Measurements from ENCODE around the gene NABP1.

The NABP1 gene

DNA sequence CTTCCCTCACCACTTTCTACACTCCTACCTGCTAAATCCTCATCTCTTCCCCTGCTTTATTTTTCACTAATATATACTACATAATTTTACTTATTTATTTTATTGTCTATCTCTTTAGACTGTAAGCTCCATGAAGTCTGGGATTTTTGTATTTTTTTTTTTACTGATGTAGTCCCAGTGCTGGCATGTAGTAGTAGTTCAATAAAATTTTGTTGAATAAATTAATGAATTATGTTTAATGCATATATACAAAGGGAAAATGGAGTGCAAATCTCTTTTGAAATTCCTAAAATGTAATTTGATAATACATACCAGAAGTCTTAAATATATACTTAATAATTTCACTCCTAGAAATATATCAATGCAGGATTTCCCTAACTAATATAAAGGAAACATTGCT lies 7.1 kb upstream of the NABP1 start:
- H3K4me1 ChIP-seq = peaks cover 6 to 62% (median 26%) of the 10 kb centered on the region in 10 experiments
- H3K4me3 ChIP-seq = no peak overlapping the region
- H3K27ac ChIP-seq = no peak overlapping the region
- H3K27me3 ChIP-seq = no peaks in the 10 kb centered on the region
- TF ChIP-seq Cebpa-rat (IDR thresholded peaks at IDR 0.05) = no peak
- no peaks in the 10 kb centered on the region for H3K36me3 ChIP-seq
- no peaks in the 10 kb centered on the region for H4K20me1 ChIP-seq
- no peak overlapping the region for H3K9ac ChIP-seq
- peaks cover 0 to 9% (median 0%) of the 10 kb centered on the region in 11 experiments; a peak in 4 of 22 replicates for H3K9me3 ChIP-seq (replicated peaks in 1 of 11)
- no peak overlapping the region for H3K4me2 ChIP-seq

DNA sequence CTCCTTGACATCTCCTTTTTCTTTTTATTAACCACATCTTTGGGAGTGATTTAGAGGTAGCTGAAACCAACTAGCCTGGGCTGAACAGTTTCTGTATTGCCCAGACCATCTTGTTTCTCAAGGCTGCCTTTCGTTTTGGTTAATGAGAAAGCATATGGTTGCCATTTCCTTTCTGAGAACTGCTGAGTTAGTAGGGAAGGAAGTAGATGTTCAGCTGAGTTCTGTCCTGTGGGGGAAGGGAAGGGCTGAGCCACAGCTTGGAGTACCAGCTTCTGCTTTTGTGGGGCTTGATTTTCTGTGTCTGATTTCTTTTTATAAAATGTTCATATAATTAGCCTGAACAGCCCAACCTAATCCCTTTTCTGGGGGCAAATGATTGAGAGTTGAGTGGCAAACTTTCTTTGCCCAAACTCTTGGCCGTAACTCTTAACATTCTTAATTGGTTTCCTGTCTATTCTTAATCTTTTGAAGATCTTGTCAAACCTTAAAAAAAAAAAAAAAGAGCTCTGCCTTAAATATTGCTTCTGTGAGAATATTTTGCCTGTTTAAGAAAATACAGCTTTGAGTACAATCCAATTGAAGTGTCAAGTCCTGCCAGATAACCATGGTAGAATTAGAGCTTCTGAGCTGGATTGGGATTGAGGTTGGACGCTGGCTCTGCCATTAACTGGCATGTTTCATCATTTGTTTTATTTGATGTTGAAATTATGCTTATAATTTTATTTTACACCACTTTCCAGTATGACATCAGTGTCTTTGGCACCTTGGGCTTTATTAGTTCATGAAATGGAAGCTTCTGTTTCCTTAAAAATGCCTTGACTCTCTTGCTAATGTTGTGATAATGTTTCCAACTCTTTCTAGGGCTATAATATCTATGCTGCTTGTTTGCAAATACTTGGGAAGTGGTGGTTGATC lies 1.9 kb upstream of the NABP1 start:
- H3K4me3 ChIP-seq = peak overlapping the region in 5 of 10 experiments; percentile 18 to 60 (median 25); a peak in 6 of 20 replicates
- TF ChIP-seq Cebpa-rat (IDR thresholded peaks at IDR 0.05) = no peak
- peak overlapping the region; percentile 73 to 98 (median 92) for H3K27ac ChIP-seq
- peaks cover 29 to 52% (median 44%) of the 10 kb centered on the region in 10 experiments for H3K4me1 ChIP-seq
- H3K36me3 ChIP-seq = peaks cover 0 to 9% (median 0%) of the 10 kb centered on the region in 11 experiments; a peak in 4 of 22 replicates
- no peaks in the 10 kb centered on the region for H3K27me3 ChIP-seq
- peaks cover 0 to 13% (median 0%) of the 10 kb centered on the region in 11 experiments; a peak in 4 of 22 replicates for H4K20me1 ChIP-seq
- peaks cover 0 to 9% (median 0%) of the 10 kb centered on the region in 11 experiments; a peak in 4 of 22 replicates for H3K9me3 ChIP-seq (replicated peaks in 1 of 11)
- H3K4me2 ChIP-seq = peak overlapping the region; percentile 84 to 98 (median 94)
- H3K9ac ChIP-seq = peak overlapping the region; percentile 49 to 99 (median 96)

DNA sequence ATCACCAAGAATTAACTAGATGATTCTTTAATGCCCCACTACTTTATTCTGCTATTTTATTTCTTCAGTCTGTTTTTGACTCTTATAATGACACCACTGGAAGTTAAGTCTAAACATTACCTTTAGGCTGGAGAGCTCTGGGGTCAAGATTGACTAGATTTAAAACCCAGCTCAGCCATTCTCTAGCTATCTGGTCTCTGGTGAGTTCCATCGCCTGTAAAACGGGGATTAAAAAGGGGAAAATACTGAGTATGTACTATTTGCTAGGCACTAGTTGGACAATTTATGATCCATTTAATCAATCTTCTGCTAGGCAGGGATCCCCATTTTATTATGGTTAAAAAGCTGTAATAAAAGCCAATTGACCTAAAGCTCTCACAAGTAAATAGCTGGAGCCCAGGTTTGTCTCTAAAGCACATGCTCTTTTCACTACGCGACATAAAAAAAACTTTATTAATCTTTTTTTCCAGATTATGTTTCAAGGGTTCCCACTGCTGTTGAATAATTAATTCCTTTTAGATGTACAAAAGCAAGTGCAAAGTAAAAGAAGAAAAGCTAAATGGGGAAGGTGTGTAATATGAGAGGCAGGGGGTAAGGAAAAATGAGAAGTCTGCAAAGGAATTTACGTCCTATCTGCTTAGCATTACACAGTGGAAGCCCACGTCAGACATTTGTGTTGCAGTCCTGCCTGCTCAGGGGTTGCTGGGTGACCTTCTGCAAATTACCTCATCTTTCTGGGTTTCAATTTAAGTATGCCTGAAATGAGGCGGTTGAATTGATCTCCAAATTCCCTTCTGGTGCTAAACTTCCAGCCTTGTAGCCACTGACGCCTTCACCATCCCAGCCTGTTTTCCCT lies 918 bp upstream of the NABP1 start:
- H3K4me3 ChIP-seq = peak overlapping the region; percentile 56 to 88 (median 78)
- peaks cover 1 to 19% (median 6%) of the 10 kb centered on the region in 11 experiments; a peak in 21 of 22 replicates for H3K36me3 ChIP-seq
- H3K27me3 ChIP-seq = no peaks in the 10 kb centered on the region
- peaks cover 0 to 9% (median 0%) of the 10 kb centered on the region in 11 experiments; a peak in 4 of 22 replicates for H3K9me3 ChIP-seq (replicated peaks in 1 of 11)
- peaks cover 0 to 23% (median 0%) of the 10 kb centered on the region in 11 experiments; a peak in 5 of 22 replicates for H4K20me1 ChIP-seq
- peak overlapping the region; percentile 73 to 98 (median 92) for H3K27ac ChIP-seq
- TF ChIP-seq Cebpa-rat (IDR thresholded peaks at IDR 0.05) = no peak
- peak overlapping the region; percentile 84 to 98 (median 94) for H3K4me2 ChIP-seq
- peaks cover 33 to 56% (median 45%) of the 10 kb centered on the region in 10 experiments for H3K4me1 ChIP-seq
- H3K9ac ChIP-seq = peak overlapping the region; percentile 81 to 99 (median 96)

DNA sequence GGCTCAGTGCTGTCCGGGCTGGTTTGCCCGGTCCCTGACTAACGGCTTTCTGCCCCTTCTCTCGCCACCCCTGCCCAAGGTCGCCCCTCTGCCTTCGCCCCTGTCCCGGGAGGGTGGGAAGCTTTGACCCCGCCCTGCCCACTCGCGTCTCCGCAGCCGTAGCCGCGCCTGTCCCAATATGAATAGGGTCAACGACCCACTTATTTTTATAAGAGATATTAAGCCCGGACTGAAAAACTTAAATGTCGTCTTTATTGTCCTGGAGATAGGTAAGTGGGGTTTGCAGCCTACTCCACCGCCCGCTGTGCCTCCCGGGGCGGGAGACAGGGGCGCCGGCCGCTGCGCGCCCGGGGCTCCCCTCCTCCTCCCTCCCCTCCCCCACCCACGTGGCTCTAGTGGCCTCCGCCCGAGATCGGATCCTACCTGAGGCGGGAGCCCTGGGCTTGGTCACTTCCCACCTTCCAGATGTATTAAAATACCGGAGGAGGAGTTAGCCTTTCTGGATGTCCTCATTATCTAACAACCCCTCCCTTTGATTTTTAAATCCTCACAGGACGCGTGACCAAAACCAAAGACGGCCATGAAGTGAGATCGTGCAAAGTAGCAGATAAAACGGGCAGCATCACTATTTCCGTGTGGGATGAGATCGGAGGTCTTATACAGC lies 633 bp downstream of the NABP1 start:
- no peak for TF ChIP-seq Cebpa-rat (IDR thresholded peaks at IDR 0.05)
- Histone ChIP-seq H3K4me3 (peak overlapping the region; percentile 70 to 88 (median 82)), H3K9me3 (replicated peaks in 1 of 11) (peaks cover 0 to 8% (median 0%) of the 10 kb centered on the region in 11 experiments; a peak in 4 of 22 replicates), H3K27ac (peak overlapping the region; percentile 88 to 98 (median 93)), H3K9ac (peak overlapping the region; percentile 88 to 99 (median 97)), H3K27me3 (no peaks in the 10 kb centered on the region), H3K4me1 (peaks cover 36 to 71% (median 53%) of the 10 kb centered on the region in 10 experiments), H4K20me1 (peaks cover 0 to 38% (median 0%) of the 10 kb centered on the region in 11 experiments; a peak in 5 of 22 replicates), H3K36me3 (peaks cover 17 to 34% (median 21%) of the 10 kb centered on the region in 11 experiments), H3K4me2 (peak overlapping the region; percentile 81 to 97 (median 86))

DNA sequence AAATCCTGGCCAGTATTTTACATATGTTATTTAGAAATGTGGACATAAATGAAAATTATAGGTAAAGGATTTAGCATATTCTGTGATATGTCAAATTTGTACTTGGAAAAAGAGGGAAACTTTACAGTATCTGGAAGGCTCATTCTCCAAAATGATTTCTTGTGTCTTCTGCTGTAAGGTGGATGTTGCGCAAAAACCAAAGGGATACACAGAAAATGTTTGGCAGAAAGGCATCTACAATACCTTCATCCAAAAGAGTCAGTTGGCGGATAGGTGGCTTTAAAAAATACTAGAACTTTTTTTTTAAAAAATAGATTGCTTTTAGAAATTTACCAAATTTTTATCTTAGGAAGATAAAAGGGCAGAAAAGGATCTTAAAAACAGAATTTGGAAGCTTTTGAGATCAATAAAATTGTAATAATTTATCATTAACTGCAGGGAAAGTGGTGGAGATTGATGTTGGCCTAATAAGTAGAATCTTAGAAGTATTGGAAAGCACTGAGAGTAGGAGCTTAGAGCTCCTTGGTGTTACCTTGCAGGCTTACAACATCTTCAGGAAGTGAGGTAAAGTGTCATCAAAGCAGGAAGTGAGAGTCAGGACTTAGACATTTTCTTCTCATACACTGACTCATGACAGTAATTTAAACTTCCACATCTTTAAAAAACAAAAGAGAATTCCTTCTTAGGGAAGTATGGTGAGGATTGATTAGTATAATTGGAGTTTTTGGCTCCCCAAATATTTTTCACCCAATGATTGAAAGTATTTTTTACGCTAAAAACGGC lies 2.1 kb downstream of the NABP1 start:
- Histone ChIP-seq H3K27me3 (no peaks in the 10 kb centered on the region), H3K4me2 (peak overlapping the region; percentile 81 to 97 (median 86); a peak in 21 of 22 replicates), H3K36me3 (peaks cover 30 to 49% (median 36%) of the 10 kb centered on the region in 11 experiments), H3K9ac (peak overlapping the region in 3 of 11 experiments; percentile 97 to 99 (median 97); a peak in 6 of 22 replicates), H3K4me1 (peaks cover 36 to 78% (median 51%) of the 10 kb centered on the region in 10 experiments), H4K20me1 (peaks cover 0 to 53% (median 0%) of the 10 kb centered on the region in 11 experiments; a peak in 5 of 22 replicates), H3K4me3 (peak overlapping the region in 7 of 10 experiments; percentile 70 to 88 (median 83); a peak in 11 of 20 replicates), H3K9me3 (replicated peaks in 1 of 11) (no peaks in the 10 kb centered on the region), H3K27ac (peak overlapping the region in 8 of 11 experiments; percentile 92 to 98 (median 98); a peak in 13 of 22 replicates)
- peak in 1 of 11 experiments; percentile 40; a peak in 1 of 22 replicates for TF ChIP-seq Cebpa-rat (IDR thresholded peaks at IDR 0.05)

DNA sequence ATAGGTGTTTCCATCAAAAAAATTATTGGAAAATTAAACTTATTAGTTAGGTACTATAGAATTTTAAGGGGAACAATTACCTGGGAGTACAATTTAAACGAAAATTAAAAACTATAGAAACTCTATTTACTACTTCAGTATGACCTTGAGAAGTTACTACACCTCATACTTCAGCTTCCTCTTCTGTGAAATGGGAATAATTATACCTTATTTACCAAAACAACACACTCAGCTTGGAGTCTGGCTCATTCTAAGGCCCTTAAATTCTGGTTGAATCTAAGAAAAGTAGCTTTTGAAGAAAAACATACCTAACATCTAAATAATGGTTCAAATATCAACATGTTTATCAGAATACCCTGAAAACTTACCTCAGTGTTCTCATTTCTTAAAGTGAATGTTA lies 2.7 kb downstream of the NABP1 start:
- Histone ChIP-seq H3K27ac (peak overlapping the region in 7 of 11 experiments; percentile 21 to 98 (median 98); a peak in 10 of 22 replicates), H4K20me1 (peaks cover 0 to 59% (median 0%) of the 10 kb centered on the region in 11 experiments; a peak in 5 of 22 replicates), H3K9me3 (replicated peaks in 1 of 11) (no peaks in the 10 kb centered on the region), H3K4me2 (peak overlapping the region in 9 of 11 experiments; percentile 81 to 97 (median 86); a peak in 16 of 22 replicates), H3K36me3 (peaks cover 36 to 55% (median 42%) of the 10 kb centered on the region in 11 experiments), H3K9ac (peak overlapping the region in 3 of 11 experiments; percentile 97 to 99 (median 97); a peak in 4 of 22 replicates), H3K4me3 (peak overlapping the region in 4 of 10 experiments; percentile 70 to 83 (median 82); a peak in 9 of 20 replicates), H3K27me3 (no peaks in the 10 kb centered on the region), H3K4me1 (peaks cover 30 to 78% (median 45%) of the 10 kb centered on the region in 10 experiments)
- TF ChIP-seq Cebpa-rat (IDR thresholded peaks at IDR 0.05) = no peak

DNA sequence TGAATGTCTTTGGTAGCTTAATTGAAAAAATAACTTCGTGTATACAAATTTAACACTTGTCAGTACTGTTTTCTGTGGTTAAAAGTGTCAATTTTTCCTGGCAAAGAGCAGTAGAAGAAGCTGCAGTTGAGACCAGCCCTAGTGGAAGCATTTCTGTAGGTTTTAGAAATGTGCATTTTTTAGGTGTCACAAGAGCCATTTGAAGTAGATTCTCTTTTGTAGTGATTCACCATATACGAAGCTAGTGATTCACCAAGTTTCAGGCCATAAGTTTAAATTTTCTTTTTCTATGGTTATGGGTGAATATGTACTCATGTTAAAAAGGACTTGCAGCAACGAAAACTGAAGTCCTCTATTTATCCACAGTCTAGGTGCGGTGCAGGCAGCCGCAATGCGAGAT lies 4.2 kb downstream of the NABP1 start:
- TF ChIP-seq Cebpa-rat (IDR thresholded peaks at IDR 0.05) = no peak
- Histone ChIP-seq H3K9me3 (replicated peaks in 1 of 11) (no peaks in the 10 kb centered on the region), H3K27ac (peak overlapping the region in 3 of 11 experiments; percentile 12 to 98 (median 19); a peak in 3 of 22 replicates), H3K9ac (peak overlapping the region in 3 of 11 experiments; percentile 14 to 97 (median 97); a peak in 4 of 22 replicates), H3K4me1 (peaks cover 15 to 74% (median 33%) of the 10 kb centered on the region in 10 experiments), H3K4me3 (peak overlapping the region in 4 of 10 experiments; percentile 36 to 83 (median 76); a peak in 7 of 20 replicates), H3K36me3 (peaks cover 36 to 70% (median 57%) of the 10 kb centered on the region in 11 experiments), H3K27me3 (no peaks in the 10 kb centered on the region), H4K20me1 (peaks cover 0 to 74% (median 0%) of the 10 kb centered on the region in 11 experiments; a peak in 5 of 22 replicates), H3K4me2 (peak overlapping the region in 5 of 11 experiments; percentile 45 to 97 (median 94); a peak in 9 of 22 replicates)

Data from BLaER1 treated with 17β-estradiol and CSF1 and Interleukin-3, amounts not matched to agents 10 nM and 100 nM (cell line).